ENCODE results near the gene TLR7.

The TLR7 gene

DNA sequence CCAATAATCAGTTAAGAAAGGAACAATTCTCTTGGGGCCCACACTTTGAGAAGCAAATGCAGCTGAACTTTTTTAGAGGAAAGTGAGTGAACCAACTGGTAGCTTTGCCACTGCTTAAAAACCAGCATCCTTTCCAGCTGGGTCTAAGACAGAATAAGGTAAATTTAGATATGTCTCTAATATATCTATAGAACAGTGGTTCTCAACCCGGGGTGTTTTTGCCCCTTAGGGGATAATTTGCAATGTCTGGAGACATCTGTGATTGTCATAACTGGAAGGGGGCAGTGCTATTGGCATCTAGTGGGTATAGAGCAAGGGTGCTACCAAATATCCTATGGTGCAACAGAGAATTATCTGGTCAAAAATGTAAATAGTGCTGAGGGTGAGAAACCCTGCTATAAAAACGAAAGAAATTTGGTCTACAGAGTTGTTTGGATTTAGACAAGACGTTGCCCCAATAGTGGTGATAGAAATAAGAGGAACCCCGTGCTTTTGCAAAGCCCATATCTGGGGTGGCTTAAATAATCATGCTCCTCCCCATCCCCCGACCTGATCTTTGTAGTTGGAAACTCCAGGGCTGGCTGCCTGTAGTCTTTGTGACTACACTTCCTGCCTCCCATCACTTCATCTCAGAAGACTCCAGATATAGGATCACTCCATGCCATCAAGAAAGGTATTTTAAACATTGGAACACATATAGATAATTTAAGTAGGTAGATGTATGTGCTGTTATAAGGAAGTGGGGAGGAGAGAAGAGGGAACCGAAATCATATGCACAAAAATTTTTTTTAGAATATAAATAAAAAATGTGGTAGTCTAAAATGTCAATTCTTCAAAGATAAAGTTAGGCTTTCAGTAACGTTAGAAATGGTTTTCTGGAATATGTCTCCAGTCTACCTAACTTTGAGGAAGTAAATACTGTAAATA lies at the start of gene TLR7:
Gene TLR7 (plus strand): TSS at position 622 of the 927 bp plus-strand sequence. CDS start 507 bp downstream, outside the sequence.
- no peak for DNase-seq

DNA sequence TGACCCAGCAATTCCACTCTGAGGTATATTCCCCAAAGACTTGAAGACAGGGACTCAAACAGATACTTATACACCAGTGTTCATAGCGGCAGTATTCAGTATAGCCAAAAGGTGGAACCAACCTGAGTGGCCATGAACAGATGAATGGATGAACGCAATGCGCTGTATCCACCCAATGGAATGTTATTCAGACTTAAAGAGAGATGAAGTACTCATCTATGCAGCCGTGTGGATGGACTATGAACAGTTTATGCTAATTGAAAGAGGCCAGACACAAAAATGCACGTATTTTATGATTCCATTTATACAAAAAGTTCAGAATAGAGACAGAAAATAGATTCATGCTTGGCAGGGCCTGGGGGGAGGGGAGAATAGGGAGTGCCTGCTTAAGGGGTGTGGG lies 49.3 kb upstream of the TLR7 start:
- no peak for DNase-seq

DNA sequence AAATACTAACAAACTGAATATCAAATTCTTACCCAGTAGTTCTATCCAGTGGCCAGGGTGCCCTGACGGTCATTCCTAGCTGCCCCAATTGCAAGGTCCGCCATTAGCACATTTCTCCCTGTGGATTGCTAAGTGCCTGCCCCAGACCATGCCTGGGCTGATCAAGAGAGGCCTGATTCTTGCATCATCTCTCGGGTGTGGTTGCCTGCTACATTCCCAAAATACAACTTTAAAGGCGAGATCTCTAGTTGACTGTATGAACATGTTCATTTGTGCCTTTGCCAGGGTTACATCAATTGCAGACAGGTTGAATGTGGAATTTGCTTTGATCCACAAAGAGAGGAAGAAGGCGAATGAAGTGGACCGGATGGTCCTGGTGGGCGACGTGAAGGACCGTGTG lies 47.6 kb upstream of the TLR7 start:
- DNase-seq = no peak

DNA sequence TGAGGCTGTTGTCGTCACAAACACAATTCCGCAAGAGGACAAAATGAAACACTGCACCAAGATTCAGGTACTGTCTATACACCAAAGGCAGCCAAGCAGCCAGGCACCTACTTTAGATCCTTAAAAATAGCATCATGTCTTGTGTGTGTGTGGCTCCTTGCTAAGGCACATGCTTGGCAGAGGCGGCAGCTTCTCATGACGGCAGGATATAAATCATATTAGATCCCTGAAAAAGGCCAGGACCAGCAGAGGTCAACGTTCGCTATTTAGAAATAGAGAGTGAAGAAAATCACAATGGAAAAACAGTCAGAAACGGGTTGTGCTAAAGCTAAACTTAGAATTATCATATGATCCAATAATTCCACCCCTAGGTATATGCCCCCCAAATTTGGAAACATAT lies 46.1 kb upstream of the TLR7 start:
- no peak for DNase-seq

DNA sequence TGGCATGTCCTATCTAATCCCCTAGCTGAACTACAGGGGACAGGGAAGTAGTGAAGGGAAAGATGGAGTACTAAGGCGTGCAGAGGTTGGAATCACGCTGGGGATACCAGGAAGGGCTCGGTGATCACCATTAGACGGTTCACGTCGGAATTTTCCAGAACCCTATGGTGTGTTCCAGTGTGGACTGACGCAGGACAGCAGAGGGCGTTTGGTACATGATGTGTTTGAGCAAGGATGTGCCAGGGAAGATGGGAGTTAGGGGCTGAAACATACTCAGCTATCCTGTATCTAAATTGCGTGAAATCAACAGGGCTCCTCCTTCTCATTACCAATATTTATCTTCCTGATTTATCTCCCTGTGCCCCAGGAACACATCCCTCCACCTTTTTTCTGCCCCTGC lies 41.9 kb upstream of the TLR7 start:
- DNase-seq = no peak

DNA sequence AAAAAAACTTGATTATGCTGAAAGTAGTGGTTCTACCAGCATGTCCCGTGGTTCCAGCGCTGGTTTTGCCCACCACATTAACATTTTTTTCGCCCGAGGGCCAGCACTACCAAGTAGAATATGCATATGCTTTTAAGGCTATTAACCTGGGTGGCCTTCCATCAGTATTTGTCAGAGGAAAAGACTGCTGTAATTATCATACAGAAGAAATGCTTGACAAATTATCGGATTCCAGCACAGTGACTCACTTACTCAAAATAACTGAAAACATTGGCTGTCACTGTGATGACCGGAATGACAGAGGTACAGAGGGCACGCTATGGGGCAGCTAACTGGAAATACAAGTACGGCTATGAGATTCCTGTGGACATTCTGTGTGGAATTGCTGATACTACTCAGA lies 41.1 kb upstream of the TLR7 start:
- DNase-seq = no peak

DNA sequence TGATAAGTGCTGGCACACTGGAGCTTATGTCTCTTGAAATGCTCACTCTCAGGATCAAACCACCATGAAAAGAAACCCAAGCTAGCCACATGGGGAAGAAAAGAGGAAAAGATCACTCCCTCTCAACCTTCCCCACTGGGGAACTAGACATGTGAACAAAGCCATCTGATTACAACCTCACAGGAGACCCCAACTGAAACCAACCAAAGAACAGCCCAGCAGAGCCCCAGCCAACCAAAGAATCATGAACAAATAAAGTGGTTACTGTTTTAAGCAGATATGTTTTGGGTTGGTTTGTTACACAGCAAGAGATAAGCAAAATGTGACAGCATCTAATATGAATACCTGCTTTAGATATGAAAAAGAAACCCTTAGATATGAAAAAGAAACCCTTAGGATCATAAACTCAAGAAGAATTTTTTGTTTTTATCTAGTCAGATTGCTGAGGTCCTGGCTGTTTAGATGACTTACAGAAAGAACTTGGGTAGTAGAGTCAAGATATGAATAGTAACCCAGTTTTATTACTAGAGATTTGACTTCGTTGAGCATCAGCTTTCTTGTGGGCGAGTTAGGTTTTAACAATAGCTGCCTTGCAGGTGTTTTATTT lies 23.7 kb upstream of the TLR7 start:
- no peak for DNase-seq

DNA sequence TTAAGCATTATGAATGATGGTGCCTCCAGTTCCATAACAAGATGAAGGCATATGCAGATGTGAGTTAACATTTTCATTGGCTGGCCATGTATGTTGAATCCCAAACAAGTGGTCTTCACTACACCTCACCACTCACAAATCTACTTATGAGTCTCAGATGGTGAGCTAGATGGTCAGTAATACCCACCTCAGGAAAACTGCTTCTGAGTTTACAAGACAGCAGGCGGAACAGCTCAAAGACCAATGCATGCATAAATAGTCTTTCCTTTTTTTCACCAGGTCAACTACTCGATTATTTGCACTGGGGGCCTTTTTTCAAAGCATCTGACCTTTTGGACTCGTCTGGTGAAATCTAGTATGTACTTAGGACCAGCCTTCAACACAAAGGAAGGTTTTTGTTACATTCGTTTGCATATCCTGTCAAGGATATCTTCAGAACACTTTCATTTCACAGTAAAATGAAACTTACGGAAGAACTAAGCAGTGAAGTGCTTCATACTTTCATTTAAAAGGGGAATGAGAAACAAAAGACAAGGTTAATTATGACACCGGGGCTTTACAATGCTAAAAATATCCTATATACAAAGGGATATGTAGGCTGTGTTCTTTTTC lies 23.1 kb upstream of the TLR7 start:
- no peak for DNase-seq

DNA sequence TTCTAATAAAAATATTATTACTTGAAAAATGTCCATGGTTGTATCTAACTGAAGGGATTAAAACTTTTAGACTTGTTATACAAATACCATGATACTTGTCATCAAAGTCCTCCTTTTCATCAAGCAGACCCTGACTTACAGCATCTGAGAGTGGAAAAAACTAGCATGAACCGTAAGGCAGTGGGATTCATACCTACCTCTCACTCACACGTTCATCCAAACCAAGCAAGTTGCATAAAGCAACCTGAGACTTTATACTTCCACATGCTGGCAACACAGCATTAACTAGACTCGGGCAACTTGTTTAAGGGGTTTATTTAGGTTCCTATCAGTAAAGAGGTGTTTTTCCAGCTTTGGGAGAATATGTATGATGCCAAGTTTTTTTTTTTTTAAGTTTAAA lies 22.6 kb upstream of the TLR7 start:
- DNase-seq = no peak

DNA sequence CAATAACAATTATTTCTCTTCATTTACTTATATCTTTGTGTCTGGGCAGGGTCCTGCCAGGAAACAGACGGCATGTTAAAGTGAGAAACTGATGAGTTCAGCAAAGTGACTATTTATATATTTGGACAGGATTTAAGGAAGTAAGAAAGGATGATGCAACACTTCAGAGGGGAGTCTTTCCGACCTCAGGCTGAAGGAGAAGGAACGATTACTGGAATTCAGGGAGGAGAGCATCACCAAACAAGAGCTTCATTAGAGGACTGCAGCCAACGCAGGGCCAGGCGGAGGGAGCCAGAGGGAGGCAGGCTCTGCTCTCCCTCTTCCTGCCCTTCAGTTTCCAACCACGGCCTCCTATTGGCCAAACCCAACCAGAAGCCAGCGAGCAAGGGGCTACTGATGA lies 1.5 kb upstream of the TLR7 start:
- DNase-seq = no peak

DNA sequence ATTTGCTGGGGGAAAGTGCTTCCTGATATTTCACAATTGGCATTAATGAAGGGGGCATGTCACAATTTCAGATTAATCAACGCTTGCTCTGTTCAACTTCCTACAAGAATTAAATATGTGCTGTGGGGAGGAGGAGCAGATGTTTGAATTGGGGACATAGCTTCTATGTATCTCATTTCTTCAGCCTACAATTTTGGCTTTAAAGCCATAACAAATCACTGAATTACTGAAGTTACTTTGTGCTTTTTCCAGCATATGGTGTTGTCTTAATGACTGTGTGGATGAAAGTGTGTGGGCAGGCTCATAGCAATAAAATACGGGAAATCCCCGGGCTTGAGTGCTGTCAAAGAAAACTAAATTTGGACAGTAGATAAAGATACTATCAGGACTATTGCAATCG lies 813 bp downstream of the TLR7 start:
- DNase-seq = no peak

DNA sequence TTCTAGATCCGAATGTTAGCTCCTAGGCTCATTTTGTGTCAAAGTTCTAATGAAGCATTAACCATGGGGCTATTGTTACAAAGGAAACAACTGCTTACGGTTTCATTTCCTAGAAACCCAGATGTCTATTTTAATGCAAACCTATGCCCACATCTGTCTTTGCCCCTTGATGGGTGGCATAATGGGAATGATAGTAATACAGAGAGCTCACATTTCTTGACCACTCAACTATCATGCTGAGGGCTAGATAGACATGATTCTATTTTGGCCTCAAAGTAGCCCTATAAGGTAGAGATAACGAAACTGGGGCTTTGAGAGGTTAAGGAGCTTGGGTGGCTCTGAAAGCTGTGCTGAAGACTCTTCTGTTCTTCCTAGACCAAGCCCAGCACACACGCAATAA lies 1.9 kb downstream of the TLR7 start:
- DNase-seq = no peak

DNA sequence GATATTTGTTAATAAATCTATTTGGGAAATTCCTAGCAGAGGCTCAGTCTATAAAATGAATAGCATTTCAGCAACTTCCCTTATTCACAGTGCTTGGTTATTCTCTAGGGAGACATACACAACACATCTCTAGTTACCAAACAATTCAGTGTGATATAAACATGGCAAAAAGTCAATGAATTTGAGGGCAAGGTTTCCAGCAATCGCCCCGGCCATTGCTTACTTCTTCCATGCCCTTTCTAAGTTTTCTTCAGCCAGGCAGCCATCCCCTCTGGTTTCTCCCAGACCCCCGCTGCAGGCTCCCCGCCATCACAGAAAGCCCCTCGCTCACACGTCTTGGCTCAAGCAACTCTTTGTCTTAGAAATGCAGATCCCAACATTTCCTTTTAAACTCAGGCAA lies 4.4 kb downstream of the TLR7 start:
- no peak for DNase-seq

DNA sequence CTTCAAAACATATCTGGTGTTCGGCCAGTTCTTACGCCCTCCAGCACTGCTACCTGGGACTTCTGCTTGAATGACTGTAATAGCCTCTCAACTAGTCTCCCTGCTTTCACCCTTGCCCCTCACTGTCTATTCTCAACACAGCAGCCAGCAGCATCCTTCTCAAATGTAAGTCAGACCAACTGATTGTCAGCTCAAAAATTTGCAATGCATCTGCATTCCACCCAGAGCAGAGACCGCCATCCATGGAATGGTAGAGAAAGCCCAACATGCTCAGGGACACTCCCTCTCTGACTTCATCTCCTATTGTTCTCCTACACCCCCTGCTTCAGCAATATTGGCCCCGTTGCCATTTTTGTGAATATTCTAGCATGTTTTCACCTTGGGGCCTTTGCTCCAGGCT lies 5.9 kb downstream of the TLR7 start:
- no peak for DNase-seq

DNA sequence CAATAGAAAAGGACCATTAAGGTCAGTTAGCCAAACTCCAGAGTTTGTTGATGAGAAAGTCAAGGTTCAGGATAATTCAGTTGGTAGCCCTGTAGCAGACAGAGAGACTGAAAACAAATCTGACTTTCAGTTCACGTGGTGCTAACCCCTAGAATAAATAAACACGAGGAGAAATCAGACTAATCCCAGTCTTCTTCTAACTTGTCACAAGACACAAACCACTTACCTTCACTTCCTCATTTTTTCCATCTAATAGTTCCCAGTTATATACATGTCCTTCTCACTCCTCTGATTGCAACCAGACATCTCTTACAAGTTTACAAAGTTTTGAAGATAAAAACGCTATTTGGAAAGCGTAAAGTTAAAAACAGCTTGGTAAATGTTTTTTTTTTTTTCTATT lies 7.7 kb downstream of the TLR7 start:
- DNase-seq = no peak

DNA sequence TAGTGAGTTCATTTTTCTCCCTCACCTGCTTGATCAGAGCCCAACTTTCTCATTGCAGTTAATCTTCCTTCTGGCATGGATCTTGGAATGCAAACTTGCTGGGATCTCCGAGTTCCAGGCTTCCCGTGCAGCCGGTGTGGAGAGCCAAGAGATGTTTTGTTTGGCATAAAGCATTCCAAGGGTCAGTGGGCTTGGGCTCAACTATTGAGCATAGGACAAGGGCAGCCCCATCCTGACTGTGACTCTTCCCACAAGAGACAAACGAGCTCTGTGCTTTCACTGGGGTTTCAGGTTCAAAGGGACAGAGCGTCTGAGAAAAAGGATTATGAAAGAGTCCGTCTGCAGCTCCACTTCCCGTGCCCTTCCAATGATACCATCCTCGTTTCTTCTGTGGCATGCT lies 10.5 kb downstream of the TLR7 start:
- no peak for DNase-seq

DNA sequence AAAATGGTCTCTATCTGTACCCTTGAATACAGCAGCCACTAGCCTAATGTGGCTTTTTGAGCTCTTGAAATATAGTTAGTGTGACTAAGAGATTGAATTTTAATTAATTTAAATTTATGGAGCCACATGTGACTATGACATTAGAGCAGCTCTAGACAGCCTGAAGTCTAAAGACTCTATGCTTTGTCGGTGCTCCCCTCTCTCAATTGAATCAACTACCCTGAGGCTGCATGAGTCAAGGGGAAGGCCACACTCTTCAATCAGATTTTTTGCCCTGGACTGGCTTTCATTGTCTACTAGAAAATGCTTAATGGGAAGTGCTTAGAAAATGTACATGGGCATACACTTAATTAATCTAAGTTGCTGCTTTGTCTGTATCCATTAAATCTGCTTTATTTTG lies 11.7 kb downstream of the TLR7 start:
- no peak for DNase-seq

DNA sequence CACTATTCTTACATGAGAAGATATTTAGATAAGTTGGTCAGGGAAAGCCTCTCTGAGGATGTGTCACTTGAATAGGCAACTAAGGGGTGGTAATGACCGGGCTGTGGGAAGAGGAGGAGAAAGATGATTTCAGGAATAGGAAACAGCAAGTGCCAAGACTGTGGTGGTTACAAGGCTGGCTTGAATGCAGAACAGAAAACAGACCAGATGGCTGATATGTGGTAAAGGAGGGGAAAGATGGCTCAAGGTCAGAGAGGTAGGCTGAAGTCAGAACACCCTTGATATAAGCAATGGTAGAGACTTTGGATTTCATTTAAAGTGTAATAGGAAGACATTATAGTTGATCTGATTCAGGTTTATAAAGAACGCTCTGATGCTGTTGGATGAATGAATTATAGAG lies 15.0 kb downstream of the TLR7 start:
- DNase-seq = no peak

DNA sequence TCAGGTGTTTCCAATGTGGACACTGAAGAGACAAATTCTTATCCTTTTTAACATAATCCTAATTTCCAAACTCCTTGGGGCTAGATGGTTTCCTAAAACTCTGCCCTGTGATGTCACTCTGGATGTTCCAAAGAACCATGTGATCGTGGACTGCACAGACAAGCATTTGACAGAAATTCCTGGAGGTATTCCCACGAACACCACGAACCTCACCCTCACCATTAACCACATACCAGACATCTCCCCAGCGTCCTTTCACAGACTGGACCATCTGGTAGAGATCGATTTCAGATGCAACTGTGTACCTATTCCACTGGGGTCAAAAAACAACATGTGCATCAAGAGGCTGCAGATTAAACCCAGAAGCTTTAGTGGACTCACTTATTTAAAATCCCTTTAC lies 18.6 kb downstream of the TLR7 start:
- no peak for DNase-seq

DNA sequence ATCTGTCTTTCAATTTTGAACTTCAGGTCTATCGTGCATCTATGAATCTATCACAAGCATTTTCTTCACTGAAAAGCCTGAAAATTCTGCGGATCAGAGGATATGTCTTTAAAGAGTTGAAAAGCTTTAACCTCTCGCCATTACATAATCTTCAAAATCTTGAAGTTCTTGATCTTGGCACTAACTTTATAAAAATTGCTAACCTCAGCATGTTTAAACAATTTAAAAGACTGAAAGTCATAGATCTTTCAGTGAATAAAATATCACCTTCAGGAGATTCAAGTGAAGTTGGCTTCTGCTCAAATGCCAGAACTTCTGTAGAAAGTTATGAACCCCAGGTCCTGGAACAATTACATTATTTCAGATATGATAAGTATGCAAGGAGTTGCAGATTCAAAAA lies 19.7 kb downstream of the TLR7 start:
- no peak for DNase-seq

DNA sequence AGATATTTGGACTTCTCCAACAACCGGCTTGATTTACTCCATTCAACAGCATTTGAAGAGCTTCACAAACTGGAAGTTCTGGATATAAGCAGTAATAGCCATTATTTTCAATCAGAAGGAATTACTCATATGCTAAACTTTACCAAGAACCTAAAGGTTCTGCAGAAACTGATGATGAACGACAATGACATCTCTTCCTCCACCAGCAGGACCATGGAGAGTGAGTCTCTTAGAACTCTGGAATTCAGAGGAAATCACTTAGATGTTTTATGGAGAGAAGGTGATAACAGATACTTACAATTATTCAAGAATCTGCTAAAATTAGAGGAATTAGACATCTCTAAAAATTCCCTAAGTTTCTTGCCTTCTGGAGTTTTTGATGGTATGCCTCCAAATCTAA lies 20.3 kb downstream of the TLR7 start:
- no peak for DNase-seq

DNA sequence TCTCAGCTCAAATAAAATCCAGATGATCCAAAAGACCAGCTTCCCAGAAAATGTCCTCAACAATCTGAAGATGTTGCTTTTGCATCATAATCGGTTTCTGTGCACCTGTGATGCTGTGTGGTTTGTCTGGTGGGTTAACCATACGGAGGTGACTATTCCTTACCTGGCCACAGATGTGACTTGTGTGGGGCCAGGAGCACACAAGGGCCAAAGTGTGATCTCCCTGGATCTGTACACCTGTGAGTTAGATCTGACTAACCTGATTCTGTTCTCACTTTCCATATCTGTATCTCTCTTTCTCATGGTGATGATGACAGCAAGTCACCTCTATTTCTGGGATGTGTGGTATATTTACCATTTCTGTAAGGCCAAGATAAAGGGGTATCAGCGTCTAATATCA lies 20.9 kb downstream of the TLR7 start:
- DNase-seq = no peak

DNA sequence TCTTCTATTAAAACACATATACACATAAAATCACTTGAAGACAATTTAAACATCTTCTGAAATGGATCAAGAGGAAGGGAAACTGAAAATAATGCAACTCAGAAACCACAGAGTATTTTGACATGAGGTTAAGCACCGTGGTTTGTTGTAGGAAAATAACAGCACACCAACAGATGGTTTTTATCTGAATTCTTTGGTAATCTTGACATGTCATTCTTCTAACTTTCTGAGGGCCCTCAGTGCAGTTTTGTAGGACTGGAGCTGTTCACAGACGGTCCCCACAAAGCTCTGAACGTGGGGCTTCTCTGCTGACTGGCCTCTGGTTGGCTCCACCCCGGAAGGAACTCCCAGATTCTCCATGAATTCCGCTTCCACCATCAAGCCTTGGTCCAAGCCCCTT lies 23.6 kb downstream of the TLR7 start:
- DNase-seq = no peak

DNA sequence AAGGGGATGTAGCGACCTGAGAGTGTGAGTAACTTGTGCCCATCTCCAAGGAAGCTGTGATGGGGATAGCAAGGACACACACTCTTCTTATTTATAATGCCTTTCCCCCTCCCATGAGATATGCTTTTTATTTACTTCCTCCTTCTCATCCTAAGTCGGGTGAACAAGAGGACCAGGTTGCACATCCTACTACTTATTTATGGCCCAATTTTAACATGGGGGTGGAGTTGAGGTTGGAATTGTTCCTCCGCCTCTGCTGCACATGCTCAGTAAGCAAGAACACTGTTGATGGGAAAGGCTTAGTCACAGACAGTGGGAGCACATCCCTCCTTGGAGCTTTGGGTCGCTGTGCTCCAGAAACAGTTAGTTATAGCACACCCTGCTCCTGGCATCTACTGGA lies 24.3 kb downstream of the TLR7 start:
- DNase-seq = no peak

Measured in activated CD8-positive, alpha-beta memory T cell treated with anti-CD3 and anti-CD28 coated beads, Interleukin-2, amount 50 U/mL, for 48 hours (primary cell).